Measurements from ENCODE around the gene STAG1.
"Not testable (repeated sequence)": the region's sequence is repeated elsewhere in the genome, so short reads cannot be mapped to it uniquely, and the experiment has no call there.

The STAG1 gene

GRCh38 chr3:136576279-136577009, 175.7 kb downstream of the STAG1 start:
- DNase-seq = no peak

- DNase-seq = no peak
Measured at GRCh38 chr3:136567599-136568188, 184.5 kb downstream of the STAG1 start.

DNA sequence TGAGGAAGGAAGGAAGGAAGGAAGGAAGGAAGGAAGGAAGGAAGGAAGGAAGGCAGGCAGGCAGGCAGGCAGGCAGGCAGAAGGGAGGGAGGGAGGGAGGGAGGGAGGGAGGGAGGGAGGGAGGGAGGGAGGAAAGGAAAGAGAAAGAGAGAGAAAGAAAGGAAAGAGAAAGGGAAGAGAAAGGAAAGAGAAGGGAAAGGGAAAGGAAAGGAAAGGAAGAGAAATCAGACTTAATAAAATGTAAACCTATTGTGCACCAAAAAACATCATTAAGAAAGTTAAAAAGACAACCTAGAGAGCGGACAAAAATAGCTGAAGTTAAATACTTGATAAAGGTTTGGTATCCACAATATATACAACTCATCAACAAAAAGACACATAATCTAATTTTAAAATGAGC, 187.2 kb downstream of the STAG1 start:
- not testable (repeated sequence) for DNase-seq

- no peak for DNase-seq
Measured at GRCh38 chr3:136562026-136562425, 190.2 kb downstream of the STAG1 start.

- DNase-seq = no peak
Measured at GRCh38 chr3:136559896-136560295, 192.3 kb downstream of the STAG1 start.

- not testable (repeated sequence) for DNase-seq
Measured at GRCh38 chr3:136549461-136549860, 202.7 kb downstream of the STAG1 start.

- DNase-seq = peak; percentile 8
Measured at GRCh38 chr3:136547293-136547692, 204.9 kb downstream of the STAG1 start.

- DNase-seq = no peak
Measured at GRCh38 chr3:136546720-136547119, 205.5 kb downstream of the STAG1 start.

DNA sequence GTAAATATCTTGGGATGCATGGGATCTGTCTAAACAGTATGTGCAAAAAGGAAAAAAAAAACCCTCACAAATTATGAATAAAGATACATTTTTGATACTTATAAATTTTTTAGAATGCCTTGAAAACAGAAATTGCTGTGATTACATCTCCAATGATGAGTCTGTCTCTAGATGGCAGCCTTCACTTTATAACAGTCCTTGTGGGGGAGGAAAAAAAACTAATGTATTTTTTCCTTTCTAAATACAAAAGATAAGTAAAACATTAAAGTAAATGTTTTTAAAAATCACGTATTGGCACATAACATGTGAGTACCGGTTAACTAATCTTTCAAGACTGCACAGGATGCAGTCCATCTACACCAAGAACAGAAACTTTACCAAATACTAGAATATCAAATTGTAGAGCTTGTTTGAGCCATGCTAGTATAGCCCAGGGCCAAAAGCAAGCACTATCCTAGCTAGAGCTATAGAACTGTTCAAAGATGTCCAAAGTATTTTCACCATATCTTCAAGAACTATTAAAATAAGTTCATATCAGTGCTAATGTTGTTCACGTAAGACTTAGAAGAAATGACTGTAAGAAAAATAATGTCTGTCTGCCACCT, 206.4 kb downstream of the STAG1 start:
- DNase-seq = peak; percentile 12

- DNase-seq = no peak
Measured at GRCh38 chr3:136544532-136544931, 207.6 kb downstream of the STAG1 start.

GRCh38 chr3:136543385-136543784, 208.8 kb downstream of the STAG1 start:
- DNase-seq = no peak

DNA sequence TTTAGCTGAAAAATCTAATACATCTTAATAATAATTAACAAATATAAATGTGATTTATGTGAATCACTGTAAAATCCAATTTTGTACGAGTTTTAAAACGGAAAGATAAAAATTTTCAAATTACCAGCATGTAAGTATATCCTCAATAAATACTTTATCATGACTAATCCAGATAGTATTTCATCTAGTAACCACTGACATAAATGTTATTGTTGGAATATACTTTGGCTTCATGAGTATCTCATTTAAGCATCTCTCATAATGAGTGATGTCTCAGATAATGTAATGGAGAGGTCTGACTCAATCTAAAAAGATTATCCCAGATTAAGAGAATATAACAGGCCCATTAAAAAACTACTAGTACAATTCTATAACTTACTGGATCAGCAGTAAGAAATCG, 216.3 kb downstream of the STAG1 start:
- DNase-seq = no peak

DNA sequence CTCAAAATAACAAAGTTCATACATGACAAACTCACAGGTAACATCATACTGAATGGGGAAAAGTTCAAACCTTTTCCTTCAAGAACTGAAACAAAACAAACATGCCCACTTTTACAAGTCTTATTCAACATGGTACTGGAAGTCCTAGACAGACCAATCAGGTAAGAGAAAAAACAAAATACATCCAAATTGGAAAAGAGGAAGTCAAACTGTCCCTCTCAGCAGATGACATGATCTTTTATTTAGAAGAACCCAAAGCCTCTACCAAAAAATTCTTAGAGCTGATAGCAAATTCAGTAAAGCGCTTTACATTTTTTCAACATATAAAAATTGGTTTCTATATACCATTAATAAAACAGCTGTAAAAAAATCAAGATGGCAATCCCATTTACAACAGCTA, 219.4 kb downstream of the STAG1 start:
- DNase-seq = no peak

GRCh38 chr3:136518102-136518501, 234.1 kb downstream of the STAG1 start:
- no peak for DNase-seq

DNA sequence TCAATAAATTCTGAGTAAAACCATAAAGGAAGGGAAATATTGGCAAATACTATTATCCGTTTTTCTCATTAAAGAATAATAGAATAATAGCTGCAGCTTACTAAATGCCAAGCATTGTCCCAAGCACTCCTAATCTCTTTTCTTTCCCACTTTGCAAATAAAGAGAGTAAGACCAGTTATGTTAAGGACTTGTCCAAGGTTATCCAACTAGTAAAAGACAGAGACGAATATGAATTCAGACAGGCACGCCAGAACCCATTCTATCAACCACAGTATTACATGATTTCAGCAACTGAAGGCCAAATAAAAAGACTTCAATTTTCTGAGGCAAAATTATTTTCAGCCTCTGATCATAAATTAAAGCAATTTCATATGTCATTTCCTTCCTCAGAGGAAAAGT, 235.5 kb downstream of the STAG1 start:
- DNase-seq = no peak

DNA sequence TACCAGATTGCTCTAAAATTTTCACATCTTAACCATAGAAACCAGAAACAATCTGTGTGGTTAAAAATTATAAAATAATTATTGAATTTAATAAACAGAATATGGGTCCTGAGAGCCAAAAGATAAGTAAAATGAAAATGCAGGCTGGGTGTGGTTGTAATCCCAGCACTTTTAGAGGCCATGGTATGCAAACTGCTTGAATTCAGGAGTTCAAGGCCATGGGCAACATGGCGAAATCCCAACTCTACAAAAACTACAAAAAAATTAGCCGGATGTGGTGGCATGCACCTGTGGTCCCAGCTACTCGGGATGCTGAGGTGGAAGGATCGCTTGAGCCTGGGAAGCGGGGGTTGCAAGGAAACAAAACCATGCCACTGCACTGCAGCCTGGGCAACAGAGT, 236.1 kb downstream of the STAG1 start:
- DNase-seq = no peak

- DNase-seq = not testable (repeated sequence)
Measured at GRCh38 chr3:136514533-136514932, 237.6 kb downstream of the STAG1 start.

- no peak for DNase-seq
Measured at GRCh38 chr3:136513367-136513766, 238.8 kb downstream of the STAG1 start.

- no peak for DNase-seq
Measured at GRCh38 chr3:136512381-136512780, 239.8 kb downstream of the STAG1 start.

- no peak for DNase-seq
Measured at GRCh38 chr3:136505676-136506075, 246.5 kb downstream of the STAG1 start.

DNA sequence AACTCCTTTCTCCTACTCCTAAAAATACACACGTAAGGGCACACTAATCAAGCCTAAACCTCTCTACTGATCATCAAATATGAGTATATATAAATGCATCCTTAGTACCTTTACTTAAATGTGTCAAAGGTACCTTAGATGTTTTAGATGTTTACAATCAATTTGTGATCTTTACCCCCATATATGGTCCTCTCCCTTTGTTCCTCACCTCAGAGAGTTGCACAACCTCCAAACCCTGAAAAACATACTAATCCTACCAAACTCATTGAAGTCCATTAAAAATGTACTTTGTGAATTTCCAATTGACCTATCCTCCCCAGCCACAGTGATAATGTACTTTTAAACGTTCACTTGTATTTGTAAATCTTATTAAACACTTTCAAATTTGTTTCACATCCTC, 249.1 kb downstream of the STAG1 start:
- no peak for DNase-seq

DNA sequence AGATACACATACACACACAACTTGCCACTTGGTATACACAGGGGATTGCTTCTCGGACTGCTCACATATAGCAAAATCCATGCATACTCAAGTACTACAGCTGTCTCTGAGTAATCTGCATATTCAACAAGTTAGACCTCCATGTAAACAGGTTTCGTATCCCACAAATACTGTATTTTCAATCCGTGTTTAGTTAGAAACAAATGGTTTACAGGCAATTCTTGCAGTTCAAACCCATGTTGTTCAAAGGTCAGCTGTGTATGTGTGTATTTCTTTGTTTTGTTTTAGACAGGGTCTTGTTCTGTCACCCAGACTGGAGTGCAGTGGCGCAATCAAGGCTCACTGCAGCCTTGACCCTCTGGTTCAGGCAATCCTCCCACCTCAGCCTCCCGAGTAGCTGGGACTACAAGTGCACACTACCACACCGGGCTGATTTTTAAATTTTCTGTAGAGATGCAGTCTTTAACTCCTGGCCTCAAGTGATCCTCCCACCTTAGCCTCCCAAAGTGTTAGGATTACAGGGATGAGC, 253.2 kb downstream of the STAG1 start:
- DNase-seq = no peak

- no peak for DNase-seq
Measured at GRCh38 chr3:136495213-136495612, 257.0 kb downstream of the STAG1 start.
